ENCODE measurements around the gene CMTM7. TPM values are rescaled to one million over a fixed set of nuclear protein-coding genes. Genes with fewer than 3 reads are reported as not detected.
A peak's percentile ranks its signal among the peaks of the same experiment; 100 is the strongest.
"Not testable (repeated sequence)": the region's sequence is repeated elsewhere in the genome, so short reads cannot be mapped to it uniquely, and the experiment has no call there.

The CMTM7 gene
- total RNA-seq, 1 donor from 2014 or later, result 20.4 TPM

GRCh38 chr3:32381922-32382321 is 9.7 kb upstream of the CMTM7 start:
- no peak overlapping the region for H3K4me3 Mint-ChIP-seq
- H3K27me3 Mint-ChIP-seq, result peaks cover 3% of the 10 kb centered on the region
- H3K27ac Mint-ChIP-seq, result no peak overlapping the region
- H3K9me3 Mint-ChIP-seq, result peaks cover 5% of the 10 kb centered on the region
- no peak for TF ChIP-seq CTCF (conservative IDR thresholded peaks at IDR 0.05)
- H3K4me1 Mint-ChIP-seq (ENCODE audit: unreplicated experiment), result peaks cover 17% of the 10 kb centered on the region
- no peaks in the 10 kb centered on the region for H3K36me3 Mint-ChIP-seq
- DNase-seq (ENCODE audit: extremely low spot score, unreplicated experiment), result no peak

- Mint-ChIP-seq H3K27me3 (peaks cover 3% of the 10 kb centered on the region), H3K4me3 (no peak overlapping the region), H3K4me1 (ENCODE audit: unreplicated experiment) (peaks cover 17% of the 10 kb centered on the region), H3K36me3 (no peaks in the 10 kb centered on the region), H3K9me3 (peaks cover 5% of the 10 kb centered on the region), H3K27ac (no peak overlapping the region)
- DNase-seq (ENCODE audit: extremely low spot score, unreplicated experiment), result no peak
- TF ChIP-seq CTCF (conservative IDR thresholded peaks at IDR 0.05), result no peak
Measured at GRCh38 chr3:32383136-32383711, 8.4 kb upstream of the CMTM7 start.

- peak overlapping the region; percentile 27 for H3K27ac Mint-ChIP-seq
- peaks cover 15% of the 10 kb centered on the region for H3K4me1 Mint-ChIP-seq (ENCODE audit: unreplicated experiment)
- H3K4me3 Mint-ChIP-seq, result no peak overlapping the region
- peaks cover 6% of the 10 kb centered on the region for H3K27me3 Mint-ChIP-seq
- DNase-seq (ENCODE audit: extremely low spot score, unreplicated experiment), result no peak
- H3K36me3 Mint-ChIP-seq, result no peaks in the 10 kb centered on the region
- no peak for TF ChIP-seq CTCF (conservative IDR thresholded peaks at IDR 0.05)
- H3K9me3 Mint-ChIP-seq, result peaks cover 5% of the 10 kb centered on the region
Measured at GRCh38 chr3:32384938-32385337, 6.7 kb upstream of the CMTM7 start.

- Mint-ChIP-seq H3K4me1 (ENCODE audit: unreplicated experiment) (peaks cover 20% of the 10 kb centered on the region), H3K36me3 (no peaks in the 10 kb centered on the region), H3K4me3 (no peak overlapping the region), H3K27me3 (peaks cover 10% of the 10 kb centered on the region), H3K9me3 (peaks cover 5% of the 10 kb centered on the region), H3K27ac (no peak overlapping the region)
- DNase-seq (ENCODE audit: extremely low spot score, unreplicated experiment), result no peak
- TF ChIP-seq CTCF (conservative IDR thresholded peaks at IDR 0.05), result no peak
Measured at GRCh38 chr3:32387512-32387911, 4.1 kb upstream of the CMTM7 start.

- not testable (repeated sequence) for H3K9me3 Mint-ChIP-seq; DNase-seq (ENCODE audit: extremely low spot score, unreplicated experiment); H3K27me3 Mint-ChIP-seq; H3K36me3 Mint-ChIP-seq; H3K27ac Mint-ChIP-seq
- H3K4me3 Mint-ChIP-seq, result peak overlapping the region; percentile 10
- H3K4me1 Mint-ChIP-seq (ENCODE audit: unreplicated experiment), result peaks cover 30% of the 10 kb centered on the region
Measured at GRCh38 chr3:32389577-32389976, 2.1 kb upstream of the CMTM7 start.

- no peaks in the 10 kb centered on the region for H3K9me3 Mint-ChIP-seq
- no peak for TF ChIP-seq CTCF (conservative IDR thresholded peaks at IDR 0.05)
- H3K27ac Mint-ChIP-seq, result peak overlapping the region; percentile 88
- no peak for DNase-seq (ENCODE audit: extremely low spot score, unreplicated experiment)
- peaks cover 8% of the 10 kb centered on the region for H3K36me3 Mint-ChIP-seq
- peaks cover 8% of the 10 kb centered on the region for H3K27me3 Mint-ChIP-seq
- peak overlapping the region; percentile 98 for H3K4me3 Mint-ChIP-seq
- peaks cover 19% of the 10 kb centered on the region for H3K4me1 Mint-ChIP-seq (ENCODE audit: unreplicated experiment)
Measured at GRCh38 chr3:32392536-32393302, 1.1 kb downstream of the CMTM7 start.
